Measurements from ENCODE around the gene GRPEL1. TPM values are rescaled to one million over a fixed set of nuclear protein-coding genes. Genes with fewer than 3 reads are reported as not detected.

The GRPEL1 gene
- total and polyA plus RNA-seq, 11 donors, result 38.6 to 70.8 (median 55.4) TPM

DNA sequence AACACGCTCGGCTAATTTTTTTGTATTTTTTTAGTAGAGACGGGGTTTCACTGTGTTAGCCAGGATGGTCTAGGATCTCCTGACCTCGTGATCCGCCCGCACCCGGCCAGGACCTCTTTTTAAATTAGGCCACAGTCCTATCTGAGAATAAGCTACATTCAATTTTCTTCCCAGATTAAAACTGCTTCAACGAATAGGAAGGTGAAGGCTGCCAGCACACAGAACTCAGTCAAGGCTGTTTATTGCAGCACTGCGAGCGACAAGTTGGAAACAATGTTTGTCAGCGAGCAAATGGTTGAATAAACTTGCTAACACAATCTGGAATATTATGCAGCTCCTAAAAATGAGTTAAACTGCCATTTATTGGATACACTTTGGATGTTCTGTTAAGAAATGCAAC is 1.9 kb downstream of the GRPEL1 start:
- Histone ChIP-seq H3K36me3 (peaks cover 0 to 44% (median 38%) of the 10 kb centered on the region in 9 donors), H3K27ac (no peak overlapping the region), H3K4me1 (peaks cover 3 to 41% (median 22%) of the 10 kb centered on the region in 12 donors), H3K27me3 (no peaks in the 10 kb centered on the region), H3K4me3 (peak overlapping the region in 2 of 12 donors; percentile 81 to 99), H3K9me3 (no peaks in the 10 kb centered on the region)
- 95 to 96% (median 96%) methylated on average over 11 of the region's 11 CpGs for WGBS, 4 donors
- DNase-seq (peak in 1 of 5 donors; percentile 13), ATAC-seq (no peak)
- intact Hi-C loops (cut with DNase I), result loop anchor here in 4 of 10 donors (2.0 to 5.0 kb wide), 5 partner anchors 21 to 284 kb away; partner anchors contain the start of genes KIAA0232 (in 1 of the 4) and TBC1D14 (in 1 of the 4)
- TF ChIP-seq, protein P1, sequence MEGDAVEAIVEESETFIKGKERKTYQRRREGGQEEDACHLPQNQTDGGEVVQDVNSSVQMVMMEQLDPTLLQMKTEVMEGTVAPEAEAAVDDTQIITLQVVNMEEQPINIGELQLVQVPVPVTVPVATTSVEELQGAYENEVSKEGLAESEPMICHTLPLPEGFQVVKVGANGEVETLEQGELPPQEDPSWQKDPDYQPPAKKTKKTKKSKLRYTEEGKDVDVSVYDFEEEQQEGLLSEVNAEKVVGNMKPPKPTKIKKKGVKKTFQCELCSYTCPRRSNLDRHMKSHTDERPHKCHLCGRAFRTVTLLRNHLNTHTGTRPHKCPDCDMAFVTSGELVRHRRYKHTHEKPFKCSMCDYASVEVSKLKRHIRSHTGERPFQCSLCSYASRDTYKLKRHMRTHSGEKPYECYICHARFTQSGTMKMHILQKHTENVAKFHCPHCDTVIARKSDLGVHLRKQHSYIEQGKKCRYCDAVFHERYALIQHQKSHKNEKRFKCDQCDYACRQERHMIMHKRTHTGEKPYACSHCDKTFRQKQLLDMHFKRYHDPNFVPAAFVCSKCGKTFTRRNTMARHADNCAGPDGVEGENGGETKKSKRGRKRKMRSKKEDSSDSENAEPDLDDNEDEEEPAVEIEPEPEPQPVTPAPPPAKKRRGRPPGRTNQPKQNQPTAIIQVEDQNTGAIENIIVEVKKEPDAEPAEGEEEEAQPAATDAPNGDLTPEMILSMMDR (IDR thresholded peaks at IDR 0.05), result no peak
- TF ChIP-seq POLR2A (IDR thresholded peaks at IDR 0.05), result no peak

DNA sequence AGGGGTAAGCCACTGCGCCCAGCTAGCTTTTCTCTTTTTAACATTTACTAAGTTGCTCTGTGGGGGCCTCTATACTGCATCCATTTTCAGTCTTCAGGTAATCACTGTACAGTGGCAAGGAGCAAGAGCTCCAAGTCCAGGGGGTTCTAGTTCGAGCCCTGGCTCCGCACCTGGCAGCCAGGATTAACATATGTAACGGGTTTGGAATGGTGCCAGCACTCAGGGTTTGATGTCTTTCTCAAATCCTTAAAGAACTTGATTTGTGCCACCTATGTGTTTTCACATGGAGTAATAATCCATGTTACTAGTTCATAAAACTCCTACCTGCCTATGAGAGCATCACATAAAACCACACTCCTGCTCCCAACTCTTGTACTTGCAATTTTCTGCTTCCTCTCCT is 4.5 kb downstream of the GRPEL1 start:
- no peak for ATAC-seq
- no peak overlapping the region for H3K27ac ChIP-seq

DNA sequence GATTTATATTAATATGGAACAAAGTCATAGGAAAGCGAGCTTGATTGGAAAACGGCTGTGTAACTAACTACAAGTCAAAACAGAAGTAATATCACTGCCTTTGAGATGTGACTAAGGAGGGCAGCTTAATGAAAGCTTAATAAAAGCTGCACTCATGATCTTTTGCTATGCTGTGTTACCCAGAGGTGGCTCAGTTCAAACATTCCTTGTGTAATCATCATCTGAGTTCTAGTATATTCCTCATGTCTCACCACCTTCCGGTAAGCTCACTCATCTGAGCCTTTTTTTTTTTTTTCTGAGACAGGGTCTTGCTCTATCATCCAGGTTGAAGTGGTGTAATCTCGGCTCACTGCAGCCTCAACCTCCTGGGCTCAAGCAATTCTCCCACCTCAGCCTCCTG is 5.0 kb downstream of the GRPEL1 start:
- no peak for ATAC-seq
- 92 to 99% (median 97%) methylated on average over 4 of the region's 4 CpGs for WGBS, 4 donors

More for the DNA sequence above, 4.5 kb downstream of the GRPEL1 start:
- intact Hi-C loops (cut with DNase I), result no loop called here
- Histone ChIP-seq H3K4me1 (peaks cover 0 to 45% (median 17%) of the 10 kb centered on the region in 12 donors), H3K27me3 (no peaks in the 10 kb centered on the region), H3K4me3 (no peak overlapping the region), H3K9me3 (no peaks in the 10 kb centered on the region), H3K36me3 (peaks cover 0 to 71% (median 62%) of the 10 kb centered on the region in 9 donors)
- peak in 1 of 5 donors; percentile 9 for DNase-seq
- TF ChIP-seq, protein P1 (IDR thresholded peaks at IDR 0.05), result no peak
- TF ChIP-seq POLR2A (IDR thresholded peaks at IDR 0.05), result no peak
- WGBS, 4 donors, result 81 to 84% (median 81%) methylated on average over 4 of the region's 4 CpGs

DNA sequence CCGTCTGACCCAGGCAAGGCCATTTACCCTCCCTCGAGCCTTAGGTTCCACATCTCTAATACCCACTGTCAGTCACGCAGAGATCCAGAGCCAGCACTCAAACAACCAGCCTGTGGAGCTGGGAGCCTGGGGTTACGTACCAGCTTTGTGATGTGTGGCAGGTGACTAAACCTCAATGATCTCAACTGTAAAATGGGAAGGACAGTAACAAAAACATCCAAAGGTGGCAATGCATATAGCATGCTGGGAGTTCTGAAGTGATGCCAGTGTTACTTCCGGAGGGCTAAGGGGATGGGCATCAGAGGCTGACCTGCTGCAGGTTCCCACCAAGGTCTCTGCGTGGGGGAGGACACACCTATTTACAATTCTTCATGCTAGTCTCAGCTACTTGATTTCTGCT is 6.0 kb downstream of the GRPEL1 start:
- Histone ChIP-seq H3K4me1 (peaks cover 0 to 45% (median 12%) of the 10 kb centered on the region in 12 donors), H3K9me3 (no peaks in the 10 kb centered on the region), H3K27ac (no peak overlapping the region), H3K36me3 (peaks cover 0 to 82% (median 68%) of the 10 kb centered on the region in 9 donors), H3K4me3 (no peak overlapping the region), H3K27me3 (no peaks in the 10 kb centered on the region)
- intact Hi-C loops (cut with DNase I), result no loop called here
- TF ChIP-seq, protein P1 (IDR thresholded peaks at IDR 0.05), result no peak
- no peak for TF ChIP-seq POLR2A (IDR thresholded peaks at IDR 0.05)
- ATAC-seq (no peak), DNase-seq (peak in 1 of 5 donors; percentile 11)
- WGBS, 4 donors, result 91 to 94% (median 93%) methylated on average over 6 of the region's 6 CpGs

More for the DNA sequence above, 5.0 kb downstream of the GRPEL1 start:
- intact Hi-C loops (cut with DNase I), result no loop called here
- peaks cover 0 to 74% (median 62%) of the 10 kb centered on the region in 9 donors for H3K36me3 ChIP-seq
- no peaks in the 10 kb centered on the region for H3K27me3 ChIP-seq
- TF ChIP-seq, protein P1 (IDR thresholded peaks at IDR 0.05), result no peak
- TF ChIP-seq POLR2A (IDR thresholded peaks at IDR 0.05), result no peak
- no peak overlapping the region for H3K27ac ChIP-seq
- no peak for DNase-seq
- no peak overlapping the region for H3K4me3 ChIP-seq
- H3K4me1 ChIP-seq, result peaks cover 0 to 50% (median 17%) of the 10 kb centered on the region in 12 donors
- H3K9me3 ChIP-seq, result no peaks in the 10 kb centered on the region
